Measurements from ENCODE around the gene CNTNAP2. TPM values are rescaled to one million over a fixed set of nuclear protein-coding genes. Genes with fewer than 3 reads are reported as not detected.

Gene CNTNAP2
- total RNA-seq, 1 experiment from 2014 or later, result 64.5 TPM

DNA sequence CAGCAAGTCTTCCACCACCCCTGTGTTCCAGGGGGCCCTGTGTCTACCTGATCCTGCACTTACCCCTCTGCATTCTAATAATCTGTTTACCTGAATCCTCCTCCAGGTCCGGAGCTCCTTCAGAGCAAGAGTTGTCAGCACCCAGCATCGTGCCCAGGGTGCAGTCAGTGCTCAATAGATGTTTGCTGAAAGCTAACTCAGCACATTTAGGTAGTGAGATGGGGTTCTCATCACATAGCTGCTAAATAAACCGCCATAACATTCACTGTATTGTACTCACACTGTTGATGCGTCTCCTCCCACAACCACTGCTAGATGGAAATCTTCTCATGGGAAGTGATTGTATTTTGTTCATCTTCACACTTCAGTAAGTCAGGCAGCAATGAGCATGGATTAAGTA is 2097.5 kb downstream of the CNTNAP2 start:
- Histone ChIP-seq H3K79me2 (ENCODE audit: insufficient read depth, low read length) (no peaks in the 10 kb centered on the region), H2BK12ac (ENCODE audit: insufficient read length, low read depth, low read length) (no peak overlapping the region), H3K9me3 (ENCODE audit: control insufficient read depth, low read depth, low read length) (no peaks in the 10 kb centered on the region), H2AFZ (ENCODE audit: low read length) (no peak overlapping the region), H3K4ac (ENCODE audit: low read depth, low read length) (no peak overlapping the region), H2BK20ac (ENCODE audit: low read depth, low read length, poor library complexity, severe bottlenecking) (no peak overlapping the region), H4K91ac (ENCODE audit: insufficient read length, low read depth, low read length) (no peak overlapping the region), H3K14ac (ENCODE audit: insufficient read depth, low read length) (no peak overlapping the region), H3T11ph (ENCODE audit: low read length) (no peak overlapping the region), H2AK5ac (ENCODE audit: insufficient read length, low read length) (no peak overlapping the region), H4K5ac (ENCODE audit: insufficient read length, low read depth, low read length) (no peak overlapping the region), H3K23ac (ENCODE audit: insufficient read length, low read depth, low read length) (no peak overlapping the region), H3K9ac (ENCODE audit: extremely low read depth, insufficient read length, low read length) (no peak overlapping the region), H3K4me1 (ENCODE audit: insufficient read depth, low read length) (no peaks in the 10 kb centered on the region), H3K18ac (ENCODE audit: insufficient read length, low read depth, low read length) (no peak overlapping the region), H2BK120ac (ENCODE audit: low read depth, low read length, poor library complexity, severe bottlenecking) (no peak overlapping the region), H2BK5ac (ENCODE audit: insufficient read length, low read length) (no peak overlapping the region), H3K79me1 (ENCODE audit: insufficient read depth, low read depth, low read length, poor library complexity, severe bottlenecking) (no peaks in the 10 kb centered on the region), H3K27me3 (ENCODE audit: insufficient read depth, low read length) (no peaks in the 10 kb centered on the region), H3K4me2 (ENCODE audit: insufficient read depth, insufficient read length, low read length) (no peak overlapping the region), H4K20me1 (ENCODE audit: control insufficient read depth, insufficient read depth, insufficient read length) (no peaks in the 10 kb centered on the region), H3K27ac (ENCODE audit: insufficient read length, low read depth, low read length) (no peak overlapping the region), H2BK15ac (ENCODE audit: low read depth, low read length) (no peak overlapping the region), H3K56ac (ENCODE audit: insufficient read length, low read depth, low read length) (no peak overlapping the region), H4K8ac (replicated peaks; ENCODE audit: insufficient read length, low read depth, low read length) (no peak overlapping the region), H3K23me2 (ENCODE audit: insufficient read length, low read depth, low read length, poor library complexity, severe bottlenecking) (no peaks in the 10 kb centered on the region)
- H3K27me3 Mint-ChIP-seq (ENCODE audit: low read depth), result no peaks in the 10 kb centered on the region; the same call in none of the 2 replicates
- no CpG with 5 or more reads among the region's 4 CpGs for WGBS (ENCODE audit: extremely low coverage, insufficient read length, low lambda C conversion rate)
- H3K9me3 Mint-ChIP-seq, result peaks cover 13 to 14% of the 10 kb centered on the region in 2 experiments; a peak in 4 of 5 replicates
- no peaks in the 10 kb centered on the region for H3K4me1 Mint-ChIP-seq
- TF ChIP-seq, protein P1, sequence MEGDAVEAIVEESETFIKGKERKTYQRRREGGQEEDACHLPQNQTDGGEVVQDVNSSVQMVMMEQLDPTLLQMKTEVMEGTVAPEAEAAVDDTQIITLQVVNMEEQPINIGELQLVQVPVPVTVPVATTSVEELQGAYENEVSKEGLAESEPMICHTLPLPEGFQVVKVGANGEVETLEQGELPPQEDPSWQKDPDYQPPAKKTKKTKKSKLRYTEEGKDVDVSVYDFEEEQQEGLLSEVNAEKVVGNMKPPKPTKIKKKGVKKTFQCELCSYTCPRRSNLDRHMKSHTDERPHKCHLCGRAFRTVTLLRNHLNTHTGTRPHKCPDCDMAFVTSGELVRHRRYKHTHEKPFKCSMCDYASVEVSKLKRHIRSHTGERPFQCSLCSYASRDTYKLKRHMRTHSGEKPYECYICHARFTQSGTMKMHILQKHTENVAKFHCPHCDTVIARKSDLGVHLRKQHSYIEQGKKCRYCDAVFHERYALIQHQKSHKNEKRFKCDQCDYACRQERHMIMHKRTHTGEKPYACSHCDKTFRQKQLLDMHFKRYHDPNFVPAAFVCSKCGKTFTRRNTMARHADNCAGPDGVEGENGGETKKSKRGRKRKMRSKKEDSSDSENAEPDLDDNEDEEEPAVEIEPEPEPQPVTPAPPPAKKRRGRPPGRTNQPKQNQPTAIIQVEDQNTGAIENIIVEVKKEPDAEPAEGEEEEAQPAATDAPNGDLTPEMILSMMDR (conservative IDR thresholded peaks at IDR 0.05), result no peak
- no peak overlapping the region for H3K27ac Mint-ChIP-seq
- H3K36me3 Mint-ChIP-seq (ENCODE audit: insufficient read depth in 1 of 3, low read depth in 3 of 3), result peaks cover 4 to 10% (median 7%) of the 10 kb centered on the region in 3 experiments; a peak in 6 of 7 replicates
- DNase-seq, result no peak
- H3K4me3 Mint-ChIP-seq, result no peak overlapping the region
